NCI-H2227 (cell line): ENCODE results near the gene TMEM9.

Experiments used
- DNase-seq: peaks from one replicate; lab custom pipeline; 2025; ENCODE audit not compliant: unreplicated experiment; lab: John Stamatoyannopoulos, UW

The TMEM9 gene

DNA sequence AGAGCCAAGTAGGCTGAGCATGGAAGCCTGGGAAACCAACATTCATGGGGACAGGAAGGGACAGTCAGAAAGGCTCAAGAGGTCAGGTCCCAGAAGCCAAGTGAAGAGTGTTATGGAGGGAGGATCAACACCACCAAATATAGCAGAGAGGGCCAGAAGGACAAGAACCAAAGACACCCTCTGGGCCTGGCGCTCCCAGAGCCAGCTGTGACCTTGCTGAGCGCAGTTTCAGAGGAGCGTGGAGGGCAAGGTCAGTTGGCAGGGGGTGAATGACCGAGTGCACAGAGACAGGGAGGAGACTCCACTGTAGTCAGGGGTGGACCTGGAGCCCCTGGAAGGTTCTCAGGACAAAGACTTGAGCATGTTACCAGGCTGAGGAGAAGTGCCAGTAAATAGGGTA is 22.9 kb downstream of the TMEM9 start:
- no peak for DNase-seq

DNA sequence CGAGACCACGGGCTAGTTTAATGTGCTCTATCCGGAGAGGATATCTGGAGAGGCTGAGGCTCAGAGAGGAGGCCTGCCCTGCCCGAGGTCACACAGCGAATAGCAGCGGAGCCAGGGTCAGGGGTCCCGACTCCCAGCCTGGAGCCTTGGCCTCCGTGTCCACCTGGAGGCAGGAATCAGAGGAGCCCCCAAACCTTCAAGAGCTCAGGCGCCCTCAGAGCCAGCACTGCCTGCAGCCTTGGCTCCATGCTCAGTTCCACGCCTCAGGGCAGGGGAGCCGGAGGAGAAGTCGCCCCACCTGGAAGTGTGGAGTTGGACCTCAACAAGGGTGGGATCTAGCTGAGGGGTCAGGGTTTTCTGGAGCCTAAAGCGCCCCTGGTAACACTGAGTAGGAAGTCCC is 25.3 kb downstream of the TMEM9 start:
- DNase-seq: no peak

GRCh38 chr1:201128476-201128875 is 25.8 kb downstream of the TMEM9 start:
- no peak for DNase-seq

DNA sequence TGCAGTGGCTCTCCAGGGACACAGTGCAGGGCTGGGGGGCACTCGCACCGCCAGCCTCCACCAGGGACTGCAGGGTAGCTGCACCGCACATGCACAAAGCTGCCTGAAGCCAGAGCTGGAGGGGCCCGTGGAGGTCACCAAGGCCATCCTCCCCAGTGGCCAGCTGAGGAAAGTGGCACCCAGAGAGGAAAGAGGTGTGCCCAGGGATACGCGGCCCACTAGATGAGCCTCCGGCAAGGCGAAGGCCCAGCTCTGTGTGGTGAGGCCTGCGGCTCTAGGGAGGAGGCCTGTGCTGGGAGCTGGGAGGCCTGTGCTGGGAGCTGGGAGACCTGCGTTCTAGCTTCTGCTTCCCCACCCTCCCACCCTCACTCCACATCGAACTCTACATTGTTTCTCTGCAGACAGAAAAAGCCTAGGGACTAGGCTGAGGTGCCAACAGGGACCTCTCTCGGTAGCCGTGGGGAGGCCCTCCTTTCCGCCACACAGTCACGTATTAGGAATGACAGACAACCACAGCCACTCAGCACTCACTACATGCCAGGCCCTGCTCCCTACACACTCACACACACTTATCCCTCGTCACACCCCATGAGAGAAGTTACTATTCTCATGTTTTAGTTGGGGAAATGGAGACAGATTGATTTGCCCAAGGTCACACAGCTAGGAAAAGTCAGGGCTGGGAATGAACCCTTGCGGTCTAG is 26.4 kb downstream of the TMEM9 start:
- no peak for DNase-seq

- DNase-seq: no peak
These were observed 27.2 kb downstream of the TMEM9 start, which contains the start of gene ASCL5 for GRCh38 chr1:201126832-201127754. Gene ASCL5, minus strand, starts transcription at chr1:201127184. Its CDS starts 11,812 bp downstream, at chr1:201115372.

DNA sequence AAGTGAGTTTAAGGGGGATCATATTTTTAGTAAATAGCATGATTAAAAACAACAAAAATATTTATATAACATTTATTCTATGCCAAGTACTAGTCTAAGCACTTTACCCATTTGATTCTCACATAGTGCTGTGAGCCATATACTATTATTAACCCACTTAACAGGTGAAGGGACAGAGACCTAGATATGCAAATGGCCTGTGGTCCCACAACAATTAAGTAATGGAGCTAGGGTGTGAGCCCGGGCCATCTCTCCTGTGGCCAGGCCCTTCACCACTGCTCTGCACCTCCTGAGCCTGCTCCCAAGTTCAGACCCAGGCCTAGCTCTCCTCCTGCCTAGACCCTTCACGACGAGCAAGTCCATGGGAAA is 27.8 kb downstream of the TMEM9 start:
- DNase-seq: no peak

GRCh38 chr1:201125800-201126199 is 28.5 kb downstream of the TMEM9 start:
- DNase-seq: no peak

- DNase-seq: no peak
These were observed 29.3 kb downstream of the TMEM9 start for GRCh38 chr1:201125019-201125418.

DNA sequence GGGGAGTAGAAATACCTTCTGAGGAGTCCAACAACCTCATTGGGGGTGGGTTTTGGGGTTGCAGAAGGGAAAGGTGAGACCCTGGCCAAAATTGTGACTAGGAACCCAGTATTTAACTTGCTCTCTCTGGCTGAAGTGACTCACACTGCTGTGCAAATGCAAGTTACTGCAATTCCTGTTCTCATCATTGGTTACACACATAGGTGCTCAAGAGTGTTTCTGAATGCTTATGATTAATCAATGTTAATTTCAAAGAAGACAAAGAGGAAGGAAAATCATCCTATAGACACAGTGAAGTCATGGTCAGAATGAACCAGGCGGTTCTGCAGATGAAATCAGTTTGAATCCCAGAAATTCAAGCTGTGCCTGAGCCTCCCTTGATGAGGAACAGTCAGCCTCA is 30.4 kb downstream of the TMEM9 start:
- no peak for DNase-seq

DNA sequence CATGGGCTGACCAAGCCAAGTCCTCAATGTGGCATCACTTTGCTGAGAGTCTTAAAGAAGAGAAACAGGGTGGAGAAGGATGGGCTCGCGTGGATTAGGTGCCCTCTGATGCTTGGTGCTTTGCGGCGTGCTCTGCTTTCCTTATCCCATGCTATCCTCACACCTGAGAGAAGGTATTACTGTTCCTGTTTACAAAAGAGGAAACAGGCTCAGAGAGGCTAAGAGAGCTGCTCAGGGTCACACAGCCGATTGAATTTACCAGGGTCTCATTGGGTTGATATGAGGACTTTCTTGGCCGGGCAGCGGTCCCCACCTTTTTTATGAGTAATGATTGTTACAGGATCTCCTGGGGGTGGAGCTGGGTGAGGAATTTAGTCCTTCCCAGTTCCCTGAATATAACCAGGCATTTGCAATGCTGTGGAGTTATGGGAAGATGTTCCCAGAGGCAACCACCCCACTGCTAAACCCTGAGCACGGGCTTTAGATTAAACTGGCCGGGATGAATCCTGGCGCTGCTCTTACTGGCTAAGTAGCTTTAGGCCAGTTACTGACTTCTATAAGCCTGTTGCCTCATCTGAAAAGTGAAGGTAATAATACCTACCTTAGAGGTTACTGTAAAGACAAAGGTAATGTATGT is 31.8 kb downstream of the TMEM9 start:
- no peak for DNase-seq

GRCh38 chr1:201119206-201120197 is 34.8 kb downstream of the TMEM9 start:
- peak; percentile 20 for DNase-seq

GRCh38 chr1:201116091-201116490 is 38.2 kb downstream of the TMEM9 start:
- no peak for DNase-seq

DNA sequence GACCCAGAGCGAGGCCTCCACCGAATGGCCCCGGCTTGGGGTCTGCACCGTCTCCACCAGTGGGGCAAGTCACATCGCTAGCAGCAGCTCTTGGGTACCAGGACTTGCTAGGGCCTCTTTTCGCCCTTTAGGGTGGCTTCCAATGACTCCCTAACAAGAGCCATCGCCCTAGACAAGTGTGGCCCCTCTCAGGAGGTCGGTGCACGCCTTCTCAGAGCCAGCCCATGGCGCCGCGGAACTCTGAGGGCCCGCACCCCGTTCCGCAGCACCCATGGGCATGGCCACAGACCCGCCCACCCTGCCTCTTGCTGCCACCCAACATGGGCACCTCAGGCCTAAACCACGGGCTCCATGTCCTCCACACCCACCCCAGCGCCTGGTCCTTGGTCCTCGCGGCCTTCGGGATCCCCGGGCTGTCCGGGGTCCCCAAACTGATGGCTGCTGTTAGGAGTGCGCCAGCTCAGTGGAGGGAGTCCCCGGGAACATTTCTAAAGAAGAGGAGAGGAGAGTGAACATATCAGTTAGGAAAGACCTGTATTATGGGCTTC is 38.8 kb downstream of the TMEM9 start:
- DNase-seq: no peak

DNA sequence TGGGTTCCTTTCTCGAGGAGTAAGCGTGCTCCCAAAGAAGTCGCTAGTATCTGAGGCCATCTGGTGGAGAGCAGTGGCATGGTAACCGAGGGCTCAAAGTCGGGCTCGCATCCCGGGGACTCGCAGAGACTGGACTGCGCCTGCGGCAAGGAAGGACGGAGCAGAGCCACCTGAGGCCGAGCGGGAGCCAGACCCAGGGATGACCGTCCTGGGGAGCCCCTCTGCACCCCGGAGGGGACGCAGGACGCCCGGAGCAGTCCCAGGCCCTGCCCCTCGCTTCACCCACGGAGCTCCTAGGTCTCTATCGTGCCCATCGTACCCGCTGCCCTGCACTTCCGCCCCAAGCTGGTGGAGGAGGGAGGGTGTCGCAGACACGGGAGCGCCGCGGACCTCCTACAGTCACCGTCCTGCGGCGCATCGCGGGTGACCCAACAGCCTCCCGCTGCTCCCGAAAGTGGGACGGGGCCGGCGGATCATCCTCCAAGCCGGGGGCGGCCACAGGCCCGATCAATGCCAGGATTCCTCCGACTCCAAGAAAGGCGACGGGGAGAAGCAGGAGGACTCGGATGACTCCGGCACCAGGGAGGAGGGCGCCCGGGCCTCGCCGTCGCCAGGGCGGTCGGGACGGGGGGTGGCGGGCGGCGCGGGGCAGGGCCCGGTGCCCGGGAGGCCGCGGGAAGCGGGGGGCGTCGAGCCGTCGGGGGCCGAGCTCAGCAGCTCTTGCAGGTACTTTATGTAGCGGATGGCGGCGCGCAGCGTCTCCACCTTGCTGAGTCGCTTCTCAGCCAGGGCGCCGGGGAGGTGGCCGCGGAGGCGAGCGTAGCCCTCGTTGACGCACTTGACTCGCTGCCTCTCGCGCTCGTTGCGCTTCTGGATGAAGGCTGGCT is 39.8 kb downstream of the TMEM9 start:
- DNase-seq: peak; percentile 97

GRCh38 chr1:201113451-201114244 is 40.6 kb downstream of the TMEM9 start:
- no peak for DNase-seq

DNA sequence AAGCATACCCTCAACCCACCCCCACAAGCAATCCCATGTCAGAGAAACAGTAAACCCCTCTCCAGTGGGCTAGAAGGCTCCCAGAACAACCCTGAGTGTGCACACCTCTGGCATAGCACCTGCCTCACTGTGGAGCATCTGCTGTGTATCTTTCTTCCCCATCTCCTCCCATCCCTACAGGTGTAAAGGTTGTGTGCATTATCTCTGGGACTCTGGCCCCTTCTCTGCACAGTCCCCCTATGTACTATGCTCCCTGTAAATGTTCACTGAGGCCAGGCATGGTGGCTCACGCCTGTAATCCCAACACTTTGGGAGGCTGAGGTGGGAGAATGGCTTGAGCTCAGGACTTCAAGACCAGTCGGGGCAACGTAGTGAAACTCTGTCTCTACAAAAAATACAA is 41.3 kb downstream of the TMEM9 start:
- no peak for DNase-seq

- DNase-seq: peak; percentile 47
These were observed 42.0 kb downstream of the TMEM9 start, which contains the start of gene CACNA1S for GRCh38 chr1:201112173-201112731. Gene CACNA1S, minus strand, starts transcription at chr1:201112426. Its CDS starts 87 bp downstream, at chr1:201112339.

GRCh38 chr1:201111672-201112071 is 42.6 kb downstream of the TMEM9 start:
- DNase-seq: no peak
